PC-3 (cell line): Measurements from ENCODE around the gene TMEM132D.

Experiments
- EZH2 ChIP-seq: fragments of 300-600 bp; sonication (generic); IDR thresholded peaks from one replicate; pipeline ENCODE4 v1.6.1; 2017; ENCODE audit warnings: antibody characterized with exemption, mild to moderate bottlenecking, low read length; ENCODE audit not compliant: unreplicated experiment
- EZH2phosphoT487 ChIP-seq: fragments of 300-600 bp; sonication (generic); IDR thresholded peaks from 2 replicates; pipeline ENCODE4 v1.6.1; 2018; ENCODE audit warnings: mild to moderate bottlenecking, antibody characterized with exemption, low read length, borderline replicate concordance
- TF ChIP-seq, protein P1 (sequence below): fragments of 300-600 bp; sonication (generic); conservative IDR thresholded peaks from 2 replicates; pipeline ENCODE4 v1.5.1; 2017; ENCODE audit warnings: antibody characterized with exemption, low read depth, mild to moderate bottlenecking, low read length

GRCh38 chr12:129651951-129652350, 251.9 kb downstream of the TMEM132D start:
- TF ChIP-seq, protein P1, sequence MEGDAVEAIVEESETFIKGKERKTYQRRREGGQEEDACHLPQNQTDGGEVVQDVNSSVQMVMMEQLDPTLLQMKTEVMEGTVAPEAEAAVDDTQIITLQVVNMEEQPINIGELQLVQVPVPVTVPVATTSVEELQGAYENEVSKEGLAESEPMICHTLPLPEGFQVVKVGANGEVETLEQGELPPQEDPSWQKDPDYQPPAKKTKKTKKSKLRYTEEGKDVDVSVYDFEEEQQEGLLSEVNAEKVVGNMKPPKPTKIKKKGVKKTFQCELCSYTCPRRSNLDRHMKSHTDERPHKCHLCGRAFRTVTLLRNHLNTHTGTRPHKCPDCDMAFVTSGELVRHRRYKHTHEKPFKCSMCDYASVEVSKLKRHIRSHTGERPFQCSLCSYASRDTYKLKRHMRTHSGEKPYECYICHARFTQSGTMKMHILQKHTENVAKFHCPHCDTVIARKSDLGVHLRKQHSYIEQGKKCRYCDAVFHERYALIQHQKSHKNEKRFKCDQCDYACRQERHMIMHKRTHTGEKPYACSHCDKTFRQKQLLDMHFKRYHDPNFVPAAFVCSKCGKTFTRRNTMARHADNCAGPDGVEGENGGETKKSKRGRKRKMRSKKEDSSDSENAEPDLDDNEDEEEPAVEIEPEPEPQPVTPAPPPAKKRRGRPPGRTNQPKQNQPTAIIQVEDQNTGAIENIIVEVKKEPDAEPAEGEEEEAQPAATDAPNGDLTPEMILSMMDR = no peak
- no peak for TF ChIP-seq EZH2
- TF ChIP-seq EZH2phosphoT487 = no peak
